Keratinocyte (primary cell): ENCODE measurements around the gene KCNK10.

Experiments
- CTCF ChIP-seq, 3 experiments: IDR thresholded peaks in 1 of 3; conservative IDR thresholded peaks in 1 of 3; optimal IDR thresholded peaks in 1 of 3; 2 replicates in 2 of 3; 3 replicates in 1 of 3; pipeline versions ENCODE3 to v1.5.1; 2011; ENCODE audit warnings: low read length in 3 of 3, mild to moderate bottlenecking in 3 of 3, moderate library complexity in 2 of 3, control low read depth in 1 of 3, inconsistent platforms in 1 of 3; ENCODE audit not compliant: insufficient read depth in 2 of 3; ENCODE audit errors: extremely low read depth in 1 of 3
- EZH2 ChIP-seq: IDR thresholded peaks from one replicate; pipeline ENCODE4 v1.6.1; 2012; ENCODE audit warnings: inconsistent platforms, mild to moderate bottlenecking, low read length, moderate library complexity

GRCh38 chr14:88369496-88369895, 46.4 kb upstream of the KCNK10 start:
- TF ChIP-seq CTCF (optimal IDR thresholded peaks at IDR 0.05 in 1 of 3, IDR thresholded peaks at IDR 0.05 in 1 of 3, conservative IDR thresholded peaks at IDR 0.05 in 1 of 3; ENCODE audit: extremely low read depth in 1 of 3, insufficient read depth in 2 of 3, low read length in 3 of 3) (no peak), EZH2 (no peak)
